ENCODE results near the gene ATP6AP1.
A peak's percentile ranks its signal among the peaks of the same experiment; 100 is the strongest.

ATP6AP1 gene

DNA sequence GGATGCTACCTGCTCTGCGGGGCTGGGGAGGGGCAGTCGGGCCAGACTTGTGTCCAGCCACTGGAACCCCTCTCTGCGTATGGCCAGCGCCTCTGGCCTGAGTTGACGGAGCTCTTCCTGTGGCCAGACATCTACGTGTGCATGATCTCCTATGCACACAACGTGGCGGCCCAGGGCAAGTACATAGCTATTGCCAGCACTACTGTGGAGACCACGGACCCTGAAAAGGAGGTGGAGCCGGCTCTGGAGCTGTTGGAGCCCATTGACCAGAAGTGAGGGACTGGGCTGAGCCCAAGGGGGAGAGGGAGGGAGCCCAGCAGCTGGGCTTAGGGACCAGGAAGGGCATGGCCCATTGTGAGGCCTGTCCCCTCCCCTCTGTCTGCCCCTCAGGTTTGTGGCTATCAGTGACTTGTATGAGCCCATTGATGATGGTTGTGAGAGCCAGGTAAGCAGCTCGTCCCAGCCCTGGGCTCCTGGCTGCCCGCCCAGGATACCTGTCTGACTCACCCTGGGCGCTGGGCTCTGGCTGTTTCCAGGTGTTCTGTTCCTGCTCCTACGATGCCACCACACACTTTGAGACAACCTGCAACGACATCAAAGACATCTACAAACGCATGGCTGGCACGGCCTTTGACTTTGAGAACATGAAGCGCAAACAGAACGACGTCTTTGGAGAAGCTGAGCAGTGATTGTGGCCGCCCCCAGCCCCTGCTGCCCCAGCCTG lies 13.7 kb downstream of the ATP6AP1 start:
- peaks cover 34% of the 10 kb centered on the region for H3K36me3 ChIP-seq (ENCODE audit: insufficient read depth, low read length)
- H3K9ac ChIP-seq (ENCODE audit: low read depth, low read length), result no peak overlapping the region
- 92% methylated on average over 21 of the region's 21 CpGs for WGBS
- no peaks in the 10 kb centered on the region for H3K9me3 ChIP-seq (ENCODE audit: insufficient read depth, low read depth, low read length)
- H3K4me1 ChIP-seq (ENCODE audit: insufficient read depth, low read length), result no peaks in the 10 kb centered on the region
- no peaks in the 10 kb centered on the region for H3K27me3 ChIP-seq (ENCODE audit: insufficient read depth, low read length)
- H3K27ac ChIP-seq (ENCODE audit: low read depth, low read length), result no peak overlapping the region
- no peak overlapping the region for H3K4me3 ChIP-seq (ENCODE audit: low read length)

DNA sequence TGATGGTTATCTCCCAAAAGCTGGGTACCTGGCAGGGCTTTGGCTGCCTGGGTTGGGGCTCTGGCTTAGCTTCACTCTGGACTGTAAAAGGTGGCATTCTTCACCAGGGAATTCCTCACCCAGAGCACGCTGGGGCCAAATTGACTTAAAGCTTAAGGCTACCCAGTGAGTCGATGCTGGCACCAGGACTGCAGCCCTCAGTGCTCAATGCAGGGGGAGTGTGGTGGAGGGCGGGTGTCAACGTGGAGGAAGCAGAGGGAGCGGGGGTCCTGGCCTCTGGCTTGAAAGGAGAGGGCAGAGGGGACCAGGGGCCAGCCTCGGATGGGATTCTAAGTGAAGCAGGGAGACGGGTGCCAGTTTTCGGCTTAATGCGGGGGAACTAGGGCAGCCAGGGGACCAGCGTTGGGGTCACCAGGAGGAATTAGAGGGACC lies 15.0 kb downstream of the ATP6AP1 start:
- Histone ChIP-seq H3K9ac (ENCODE audit: low read depth, low read length) (peak overlapping the region; percentile 36; the same call in 1 of the 2 replicates), H3K27me3 (ENCODE audit: insufficient read depth, low read length) (no peaks in the 10 kb centered on the region), H3K27ac (ENCODE audit: low read depth, low read length) (peak overlapping the region; percentile 55; the same call in 1 of the 2 replicates), H3K9me3 (ENCODE audit: insufficient read depth, low read depth, low read length) (no peaks in the 10 kb centered on the region), H3K36me3 (ENCODE audit: insufficient read depth, low read length) (peaks cover 39% of the 10 kb centered on the region), H3K4me1 (ENCODE audit: insufficient read depth, low read length) (no peaks in the 10 kb centered on the region), H3K4me3 (ENCODE audit: low read length) (peak overlapping the region; percentile 47)
- WGBS, result 17% methylated on average over 10 of the region's 10 CpGs

DNA sequence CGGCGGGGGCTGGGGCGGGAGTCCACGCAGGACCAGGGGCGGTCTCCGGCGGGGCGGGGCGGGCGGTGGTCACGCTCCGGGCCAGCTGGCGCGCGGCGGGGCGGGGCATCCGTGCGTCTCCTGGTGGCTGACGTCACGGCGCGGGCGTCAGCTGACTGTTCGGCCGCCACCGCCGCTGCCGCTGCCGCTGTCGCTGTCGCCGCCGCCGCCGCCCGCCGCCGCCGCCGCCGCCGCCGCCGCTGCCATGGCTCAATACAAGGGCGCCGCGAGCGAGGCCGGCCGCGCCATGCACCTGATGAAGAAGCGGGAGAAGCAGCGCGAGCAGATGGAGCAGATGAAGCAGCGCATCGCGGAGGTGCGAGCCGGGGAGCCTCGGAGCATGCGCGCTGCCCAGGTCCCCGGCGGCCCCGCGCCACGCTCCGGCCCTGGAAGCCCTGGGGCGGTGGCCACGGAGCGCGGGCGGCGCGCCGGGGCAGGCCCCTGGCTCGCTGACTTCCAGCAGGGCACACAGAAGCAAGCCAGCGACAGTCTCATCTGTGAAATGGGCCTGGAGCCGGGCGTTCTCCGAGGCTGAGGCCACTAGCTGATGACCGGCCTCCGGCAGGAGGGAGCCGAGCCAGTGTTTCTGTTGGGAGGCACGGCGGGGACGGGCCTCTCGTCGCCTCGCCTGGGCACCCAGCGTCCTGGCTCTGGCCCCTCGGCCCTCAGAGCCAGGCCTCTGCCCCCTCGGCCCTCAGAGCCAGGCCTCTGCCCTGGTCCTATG lies 15.7 kb downstream of the ATP6AP1 start, which contains the start of gene FAM50A:
TSS of gene FAM50A (plus strand) at position 150 of the 763 bp plus-strand sequence. CDS start at position 245, 95 bp downstream.
- Histone ChIP-seq H3K27ac (ENCODE audit: low read depth, low read length) (peak within 1 kb of the TSS; percentile 55; the same call in 1 of the 2 replicates), H3K36me3 (ENCODE audit: insufficient read depth, low read length) (peaks cover 39% of the 10 kb centered on the region), H3K9me3 (ENCODE audit: insufficient read depth, low read depth, low read length) (no peaks in the 10 kb centered on the region), H3K27me3 (ENCODE audit: insufficient read depth, low read length) (no peaks in the 10 kb centered on the region), H3K4me3 (ENCODE audit: low read length) (peak within 1 kb of the TSS; percentile 65), H3K4me1 (ENCODE audit: insufficient read depth, low read length) (no peaks in the 10 kb centered on the region), H3K9ac (ENCODE audit: low read depth, low read length) (peak within 1 kb of the TSS; percentile 70)
- WGBS, result 2% methylated on average over 94 of the region's 94 CpGs

DNA sequence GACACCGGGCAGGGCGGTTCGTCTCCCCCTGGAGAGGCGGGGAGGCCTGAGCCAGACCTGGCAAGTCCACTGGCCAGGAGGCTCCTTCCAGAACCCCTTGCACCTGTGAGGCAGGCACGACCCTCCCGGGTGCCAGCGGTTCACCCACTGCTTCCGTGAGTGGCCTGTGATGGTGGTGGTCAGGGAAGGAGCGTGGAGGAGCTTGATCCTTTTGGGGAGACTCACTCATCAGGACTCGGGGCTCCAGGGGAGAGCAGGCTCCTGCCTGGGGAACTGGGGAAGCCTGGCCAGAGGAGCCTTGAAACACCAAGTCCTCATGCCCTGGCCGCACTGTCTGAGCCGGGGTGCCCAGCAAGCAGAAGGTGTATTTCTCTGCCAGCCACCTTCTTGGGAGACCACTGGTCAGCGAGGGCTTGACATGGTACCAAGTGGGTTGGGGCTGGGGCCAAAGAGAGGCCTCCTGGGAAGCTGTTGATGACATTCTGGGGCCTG lies 16.3 kb downstream of the ATP6AP1 start:
- WGBS, result 70% methylated on average over 13 of the region's 13 CpGs
- no peaks in the 10 kb centered on the region for H3K9me3 ChIP-seq (ENCODE audit: insufficient read depth, low read depth, low read length)
- H3K9ac ChIP-seq (ENCODE audit: low read depth, low read length), result peak overlapping the region; percentile 70
- peaks cover 40% of the 10 kb centered on the region for H3K36me3 ChIP-seq (ENCODE audit: insufficient read depth, low read length)
- H3K27me3 ChIP-seq (ENCODE audit: insufficient read depth, low read length), result no peaks in the 10 kb centered on the region
- H3K27ac ChIP-seq (ENCODE audit: low read depth, low read length), result no peak overlapping the region
- no peaks in the 10 kb centered on the region for H3K4me1 ChIP-seq (ENCODE audit: insufficient read depth, low read length)
- H3K4me3 ChIP-seq (ENCODE audit: low read length), result peak overlapping the region; percentile 65

DNA sequence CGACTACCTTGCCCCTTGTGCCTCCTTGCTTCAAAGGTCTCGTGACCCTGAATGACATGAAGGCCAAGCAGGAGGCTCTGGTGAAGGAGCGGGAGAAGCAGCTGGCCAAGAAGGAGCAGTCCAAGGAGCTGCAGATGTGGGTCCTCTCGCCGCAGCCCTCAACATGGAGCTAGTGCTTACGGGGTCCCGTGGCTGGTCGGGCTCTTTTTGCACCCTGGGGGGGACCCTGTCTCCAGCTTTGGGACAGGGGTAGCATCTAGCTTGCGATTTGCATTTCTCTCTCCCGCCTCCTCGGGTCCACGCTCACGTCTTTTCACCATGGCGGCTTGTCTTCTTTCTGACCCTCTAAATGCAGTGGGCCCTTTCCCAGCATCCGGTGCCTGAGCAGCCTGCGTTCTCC lies 17.3 kb downstream of the ATP6AP1 start:
- Histone ChIP-seq H3K9me3 (ENCODE audit: insufficient read depth, low read depth, low read length) (no peaks in the 10 kb centered on the region), H3K9ac (ENCODE audit: low read depth, low read length) (no peak overlapping the region), H3K4me1 (ENCODE audit: insufficient read depth, low read length) (no peaks in the 10 kb centered on the region), H3K4me3 (ENCODE audit: low read length) (no peak overlapping the region), H3K27me3 (ENCODE audit: insufficient read depth, low read length) (no peaks in the 10 kb centered on the region), H3K27ac (ENCODE audit: low read depth, low read length) (no peak overlapping the region), H3K36me3 (ENCODE audit: insufficient read depth, low read length) (peaks cover 38% of the 10 kb centered on the region)
- 95% methylated on average over 16 of the region's 16 CpGs for WGBS

DNA sequence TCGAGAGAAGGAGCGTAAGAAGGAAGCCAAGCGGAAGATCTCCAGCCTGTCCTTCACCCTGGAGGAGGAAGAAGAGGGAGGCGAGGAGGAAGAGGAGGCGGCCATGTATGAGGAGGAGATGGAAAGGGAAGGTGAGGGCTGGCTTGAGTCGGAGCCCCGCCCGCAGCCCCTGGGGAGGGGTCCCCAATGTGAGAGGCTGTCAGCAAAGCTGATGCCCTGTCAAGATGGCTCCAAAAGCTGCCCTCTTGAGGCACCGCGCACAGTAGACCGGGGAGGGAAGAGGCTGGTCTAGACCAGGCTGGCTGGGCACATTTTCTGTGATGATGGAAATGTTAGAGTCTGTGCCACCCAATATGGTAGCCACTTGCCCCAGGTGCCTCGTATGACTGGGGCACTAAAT lies 18.0 kb downstream of the ATP6AP1 start:
- 95% methylated on average over 12 of the region's 12 CpGs for WGBS
- H3K27ac ChIP-seq (ENCODE audit: low read depth, low read length), result no peak overlapping the region
- no peaks in the 10 kb centered on the region for H3K4me1 ChIP-seq (ENCODE audit: insufficient read depth, low read length)
- no peak overlapping the region for H3K9ac ChIP-seq (ENCODE audit: low read depth, low read length)
- no peaks in the 10 kb centered on the region for H3K27me3 ChIP-seq (ENCODE audit: insufficient read depth, low read length)
- peaks cover 36% of the 10 kb centered on the region for H3K36me3 ChIP-seq (ENCODE audit: insufficient read depth, low read length)
- no peaks in the 10 kb centered on the region for H3K9me3 ChIP-seq (ENCODE audit: insufficient read depth, low read depth, low read length)
- no peak overlapping the region for H3K4me3 ChIP-seq (ENCODE audit: low read length)

DNA sequence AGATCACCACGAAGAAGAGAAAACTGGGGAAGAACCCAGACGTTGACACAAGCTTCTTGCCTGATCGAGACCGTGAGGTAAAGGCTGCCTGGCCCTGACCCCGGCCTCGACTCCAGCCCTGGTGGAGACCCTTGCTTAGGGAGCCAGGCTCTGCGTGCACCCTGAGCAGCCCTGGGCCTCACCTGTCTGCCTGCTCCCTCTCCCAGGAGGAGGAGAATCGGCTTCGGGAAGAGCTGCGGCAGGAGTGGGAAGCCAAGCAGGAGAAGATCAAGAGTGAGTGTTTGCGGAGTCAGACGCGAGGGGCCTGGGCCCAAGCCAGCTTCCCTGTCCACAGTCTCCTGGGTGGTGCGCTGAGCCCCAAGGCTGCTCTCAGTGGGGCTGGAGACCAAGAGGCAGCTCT lies 20.0 kb downstream of the ATP6AP1 start:
- H3K27me3 ChIP-seq (ENCODE audit: insufficient read depth, low read length), result no peaks in the 10 kb centered on the region
- WGBS, result 97% methylated on average over 14 of the region's 14 CpGs
- H3K9me3 ChIP-seq (ENCODE audit: insufficient read depth, low read depth, low read length), result no peaks in the 10 kb centered on the region
- H3K36me3 ChIP-seq (ENCODE audit: insufficient read depth, low read length), result peaks cover 28% of the 10 kb centered on the region
- H3K27ac ChIP-seq (ENCODE audit: low read depth, low read length), result no peak overlapping the region
- H3K9ac ChIP-seq (ENCODE audit: low read depth, low read length), result no peak overlapping the region
- H3K4me1 ChIP-seq (ENCODE audit: insufficient read depth, low read length), result no peaks in the 10 kb centered on the region
- no peak overlapping the region for H3K4me3 ChIP-seq (ENCODE audit: low read length)

DNA sequence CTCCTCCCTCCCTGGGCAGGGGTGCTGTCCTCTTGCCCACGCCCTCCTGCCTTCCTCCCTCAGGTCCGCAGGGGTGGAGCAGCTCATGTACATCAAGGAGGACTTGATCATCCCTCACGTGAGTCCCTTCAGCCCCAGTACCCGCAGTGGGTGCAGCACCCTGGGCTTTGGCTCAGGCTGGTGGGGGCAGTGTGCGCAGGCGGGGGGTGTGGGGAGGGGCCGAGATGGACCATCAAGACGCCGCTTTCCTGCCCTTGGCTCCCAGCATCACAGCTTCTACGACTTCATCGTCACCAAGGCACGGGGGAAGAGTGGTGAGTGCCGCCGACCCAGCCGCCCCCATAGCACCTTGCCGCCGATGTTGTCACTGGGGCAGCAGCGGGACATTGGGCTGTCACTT lies 21.1 kb downstream of the ATP6AP1 start:
- Histone ChIP-seq H3K4me1 (ENCODE audit: insufficient read depth, low read length) (no peaks in the 10 kb centered on the region), H3K4me3 (ENCODE audit: low read length) (no peak overlapping the region), H3K27me3 (ENCODE audit: insufficient read depth, low read length) (no peaks in the 10 kb centered on the region), H3K9ac (ENCODE audit: low read depth, low read length) (no peak overlapping the region), H3K27ac (ENCODE audit: low read depth, low read length) (no peak overlapping the region), H3K36me3 (ENCODE audit: insufficient read depth, low read length) (peaks cover 28% of the 10 kb centered on the region), H3K9me3 (ENCODE audit: insufficient read depth, low read depth, low read length) (no peaks in the 10 kb centered on the region)
- WGBS, result 96% methylated on average over 18 of the region's 18 CpGs

DNA sequence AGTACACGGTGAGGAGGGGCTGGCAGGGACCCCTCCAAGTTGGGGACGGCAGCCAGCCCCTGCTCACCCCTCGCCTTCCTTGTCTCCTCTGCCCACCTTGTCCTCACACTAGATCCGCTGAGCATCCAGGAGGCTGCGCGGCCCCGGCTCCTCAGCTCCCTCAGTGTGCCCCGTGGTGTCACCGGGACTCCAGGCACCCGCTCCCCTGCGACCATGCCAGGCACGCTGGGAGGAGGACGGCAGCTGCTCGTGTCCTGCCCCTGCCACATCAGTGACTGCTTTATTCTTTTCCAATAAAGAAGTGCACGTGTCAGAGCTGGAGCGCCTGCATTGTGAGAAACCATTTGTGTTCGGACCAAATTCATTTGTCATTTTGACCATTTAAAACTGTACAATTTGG lies 21.8 kb downstream of the ATP6AP1 start:
- H3K36me3 ChIP-seq (ENCODE audit: insufficient read depth, low read length), result peaks cover 28% of the 10 kb centered on the region
- no peaks in the 10 kb centered on the region for H3K27me3 ChIP-seq (ENCODE audit: insufficient read depth, low read length)
- H3K4me1 ChIP-seq (ENCODE audit: insufficient read depth, low read length), result no peaks in the 10 kb centered on the region
- 95% methylated on average over 17 of the region's 17 CpGs for WGBS
- no peak overlapping the region for H3K27ac ChIP-seq (ENCODE audit: low read depth, low read length)
- H3K9ac ChIP-seq (ENCODE audit: low read depth, low read length), result no peak overlapping the region
- H3K9me3 ChIP-seq (ENCODE audit: insufficient read depth, low read depth, low read length), result no peaks in the 10 kb centered on the region
- no peak overlapping the region for H3K4me3 ChIP-seq (ENCODE audit: low read length)

DNA sequence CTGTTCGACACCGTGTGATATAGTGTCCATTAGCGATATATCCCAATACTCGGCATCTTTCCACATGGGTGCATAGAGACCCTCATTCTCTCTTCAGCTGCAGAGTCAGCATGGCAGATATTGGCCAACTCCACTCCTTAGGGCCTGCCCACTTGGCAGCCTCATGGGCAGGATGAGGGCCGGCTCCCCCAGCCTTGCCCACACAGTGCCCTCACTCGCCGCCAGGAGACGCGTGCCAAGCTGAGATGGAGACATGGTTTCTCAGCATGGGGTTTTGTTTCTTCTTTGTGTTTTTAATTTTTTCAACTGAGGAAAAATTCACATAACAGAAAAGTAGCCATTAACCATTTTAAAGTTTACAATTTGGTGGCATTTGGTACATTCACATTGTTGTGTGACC lies 24.3 kb downstream of the ATP6AP1 start:
- H3K27ac ChIP-seq (ENCODE audit: low read depth, low read length), result no peak overlapping the region
- H3K4me3 ChIP-seq (ENCODE audit: low read length), result no peak overlapping the region
- WGBS, result 92% methylated on average over 9 of the region's 9 CpGs
- no peak overlapping the region for H3K9ac ChIP-seq (ENCODE audit: low read depth, low read length)
- 0 out of 2 replicates have a peak, but pooled peaks cover 2% of the 10 kb centered on the region for H3K27me3 ChIP-seq (ENCODE audit: insufficient read depth, low read length)
- H3K9me3 ChIP-seq (ENCODE audit: insufficient read depth, low read depth, low read length), result no peaks in the 10 kb centered on the region
- H3K36me3 ChIP-seq (ENCODE audit: insufficient read depth, low read length), result peaks cover 26% of the 10 kb centered on the region
- H3K4me1 ChIP-seq (ENCODE audit: insufficient read depth, low read length), result no peaks in the 10 kb centered on the region

DNA sequence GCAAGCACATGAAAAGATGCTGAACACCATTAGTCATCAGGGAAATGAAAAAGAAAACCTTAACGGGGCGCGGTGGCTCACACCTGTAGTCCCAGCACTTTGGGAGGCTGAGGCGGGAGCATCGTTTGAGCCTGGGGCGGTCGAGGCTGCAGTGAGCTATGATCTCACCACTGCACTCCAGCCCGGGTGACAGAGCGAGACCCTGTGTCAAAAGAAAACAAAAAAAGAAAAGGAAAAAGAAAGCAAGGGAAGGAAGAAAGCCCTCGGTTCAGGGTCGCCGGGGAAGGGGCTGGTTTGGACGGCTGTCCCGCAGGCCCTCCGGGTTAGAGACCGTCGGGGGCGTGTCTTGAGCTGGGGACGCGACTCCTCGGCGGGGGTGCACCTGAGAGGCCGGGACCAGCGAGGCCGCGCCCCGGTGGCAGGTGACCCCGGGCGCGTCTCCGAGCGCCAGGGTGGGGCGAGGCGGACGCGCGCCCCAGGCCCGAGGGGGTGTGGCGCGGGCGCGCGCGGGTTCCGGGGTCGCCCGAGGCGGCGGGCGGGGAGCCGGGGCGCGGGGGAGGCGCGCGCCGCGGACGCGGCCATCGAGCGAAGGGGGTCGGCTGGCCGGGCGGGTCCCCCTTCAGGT lies 29.1 kb downstream of the ATP6AP1 start:
- Histone ChIP-seq H3K27ac (ENCODE audit: low read depth, low read length) (no peak overlapping the region), H3K9ac (ENCODE audit: low read depth, low read length) (peak overlapping the region; percentile 76)

More for the DNA sequence above, 29.1 kb downstream of the ATP6AP1 start:
- WGBS, result 4% methylated on average over 65 of the region's 65 CpGs
- Histone ChIP-seq H3K4me1 (ENCODE audit: insufficient read depth, low read length) (no peaks in the 10 kb centered on the region), H3K9me3 (ENCODE audit: insufficient read depth, low read depth, low read length) (no peaks in the 10 kb centered on the region), H3K4me3 (ENCODE audit: low read length) (peak overlapping the region; percentile 71), H3K27me3 (ENCODE audit: insufficient read depth, low read length) (0 out of 2 replicates have a peak, but pooled peaks cover 2% of the 10 kb centered on the region), H3K36me3 (ENCODE audit: insufficient read depth, low read length) (peaks cover 13% of the 10 kb centered on the region; the same call in 1 of the 2 replicates)

Data from HUES64 (cell line).